Hepatocyte (in vitro differentiated cells): ENCODE results near the gene HOXB13. TPM values are rescaled to one million over a fixed set of nuclear protein-coding genes. Genes with fewer than 3 reads are reported as not detected.

ENCODE experiments used
- DNase-seq: peaks from one replicate; pipeline ENCODE4 v3.0.0-alpha.2; 2016; ENCODE audit warnings: low spot score
- H2AFZ ChIP-seq: fragments of 200-600 bp; sonication (generic); 2 replicates; pipeline ENCODE4 v1.6.0; 2016; ENCODE audit warnings: antibody characterized with exemption, mild to moderate bottlenecking
- H3K27ac ChIP-seq: fragments of 200-600 bp; sonication (generic); 2 replicates; pipeline ENCODE4 v1.5.1; 2016; ENCODE audit warnings: mild to moderate bottlenecking
- H3K27me3 ChIP-seq: fragments of 200-600 bp; sonication (generic); 2 replicates; pipeline ENCODE4 v1.6.1; 2016
- H3K36me3 ChIP-seq: fragments of 200-600 bp; sonication (generic); replicated peaks from 2 replicates; pipeline ENCODE4 v1.5.1; 2016; ENCODE audit warnings: low read depth; ENCODE audit not compliant: insufficient read depth
- H3K4me1 ChIP-seq: fragments of 200-600 bp; sonication (generic); 2 replicates; pipeline ENCODE4 v1.5.1; 2016; ENCODE audit warnings: mild to moderate bottlenecking, moderate library complexity; ENCODE audit not compliant: insufficient read depth
- H3K4me2 ChIP-seq: fragments of 200-600 bp; sonication (generic); 2 replicates; pipeline ENCODE4 v1.6.0; 2016
- H3K4me3 ChIP-seq: fragments of 200-600 bp; sonication (generic); 2 replicates; pipeline ENCODE4 v1.5.1; 2016; ENCODE audit warnings: mild to moderate bottlenecking
- H3K79me2 ChIP-seq: fragments of 200-600 bp; sonication (generic); 2 replicates; pipeline ENCODE4 v1.6.0; 2017; ENCODE audit warnings: mild to moderate bottlenecking
- H3K9me2 ChIP-seq: fragments of 200-600 bp; sonication (generic); replicated peaks from 2 replicates; pipeline ENCODE4 v1.6.0; 2017; ENCODE audit warnings: mild to moderate bottlenecking; ENCODE audit not compliant: insufficient read depth
- H3K9me3 ChIP-seq: fragments of 200-600 bp; sonication (generic); 2 replicates; pipeline ENCODE4 v1.5.1; 2016; ENCODE audit warnings: low read depth, mild to moderate bottlenecking
- H4K20me1 ChIP-seq: fragments of 200-600 bp; sonication (generic); 2 replicates; pipeline ENCODE4 v1.6.0; 2016; ENCODE audit warnings: mild to moderate bottlenecking; ENCODE audit not compliant: insufficient read depth, poor library complexity, severe bottlenecking
- EZH2 ChIP-seq: fragments of 200-600 bp; sonication (generic); IDR thresholded peaks from 2 replicates; pipeline ENCODE4 v1.6.1; 2016; ENCODE audit warnings: antibody characterized with exemption, mild to moderate bottlenecking, borderline replicate concordance
- EZH2phosphoT487 ChIP-seq: fragments of 200-600 bp; sonication (generic); IDR thresholded peaks from one replicate; pipeline ENCODE4 v1.6.1; 2018; ENCODE audit warnings: antibody characterized with exemption, mild to moderate bottlenecking, low read depth, moderate library complexity; ENCODE audit not compliant: unreplicated experiment, severe bottlenecking
- WGBS: methylation state at CpG from one replicate; pipeline ENCODE4 v1.1.6; 2016; ENCODE audit warnings: low lambda C conversion rate; ENCODE audit errors: missing lambda C conversion rate; 5-methylcytosine and 5-hydroxymethylcytosine counted together
- polyA plus RNA-seq: library from polyadenylated mRNA; unstranded; fragments of >200 nt; fragmentation: Nextera tagmentation; extraction: Ambion mirVana; gene quantifications from 2 replicates; pipeline ENCODE4 v1.2.1, GENCODE V29; 2016
- total RNA-seq: library from RNA; depleted of rRNA; stranded (reverse); fragments of >200 nt; gene quantifications from 2 replicates; pipeline ENCODE4 v1.2.3, GENCODE V29; 2014
- TF ChIP-seq, protein P1 (sequence below): fragments of 200-600 bp; sonication (generic); IDR thresholded peaks from 2 replicates; pipeline ENCODE4 v1.5.1; 2016; ENCODE audit warnings: antibody characterized with exemption, mild to moderate bottlenecking; ENCODE audit not compliant: poor library complexity

HOXB13 gene
- total and polyA plus RNA-seq, 2 experiments from 2014 or later: 0.13 to 0.28 TPM

DNA sequence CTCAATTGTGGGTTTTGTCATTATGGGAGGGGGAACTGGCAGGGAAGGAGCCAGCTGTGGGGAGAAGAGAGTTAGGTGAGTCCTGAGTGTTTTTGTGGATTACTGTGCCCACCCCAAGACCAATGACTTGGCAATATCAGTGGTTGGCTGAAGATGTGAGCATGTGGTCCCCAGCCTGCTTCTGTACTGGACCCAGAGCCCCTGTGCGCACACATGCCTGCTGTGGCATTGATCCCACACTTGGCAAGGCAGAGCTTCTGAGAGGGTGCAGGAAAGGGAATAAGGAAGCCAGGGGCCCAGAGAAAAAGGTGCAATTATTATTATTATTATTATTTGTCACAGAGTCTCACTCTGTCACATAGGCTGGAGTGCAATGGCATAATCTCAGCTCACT is 7.5 kb downstream of the HOXB13 start:
- H3K9me3 ChIP-seq: no peaks in the 10 kb centered on the region
- 80% methylated on average over 1 of the region's 1 CpG for WGBS
- no peak overlapping the region for H3K4me3 ChIP-seq
- no peak overlapping the region for H2AFZ ChIP-seq
- H3K36me3 ChIP-seq: no peaks in the 10 kb centered on the region
- H3K27me3 ChIP-seq: peaks cover 97% of the 10 kb centered on the region
- no peaks in the 10 kb centered on the region for H4K20me1 ChIP-seq
- H3K4me2 ChIP-seq: no peak overlapping the region
- no peak overlapping the region for H3K27ac ChIP-seq
- H3K9me2 ChIP-seq: no peaks in the 10 kb centered on the region
- peaks cover 14% of the 10 kb centered on the region for H3K4me1 ChIP-seq
- no peaks in the 10 kb centered on the region for H3K79me2 ChIP-seq
- no peak for DNase-seq
- no peak for TF ChIP-seq EZH2
- TF ChIP-seq, protein P1, sequence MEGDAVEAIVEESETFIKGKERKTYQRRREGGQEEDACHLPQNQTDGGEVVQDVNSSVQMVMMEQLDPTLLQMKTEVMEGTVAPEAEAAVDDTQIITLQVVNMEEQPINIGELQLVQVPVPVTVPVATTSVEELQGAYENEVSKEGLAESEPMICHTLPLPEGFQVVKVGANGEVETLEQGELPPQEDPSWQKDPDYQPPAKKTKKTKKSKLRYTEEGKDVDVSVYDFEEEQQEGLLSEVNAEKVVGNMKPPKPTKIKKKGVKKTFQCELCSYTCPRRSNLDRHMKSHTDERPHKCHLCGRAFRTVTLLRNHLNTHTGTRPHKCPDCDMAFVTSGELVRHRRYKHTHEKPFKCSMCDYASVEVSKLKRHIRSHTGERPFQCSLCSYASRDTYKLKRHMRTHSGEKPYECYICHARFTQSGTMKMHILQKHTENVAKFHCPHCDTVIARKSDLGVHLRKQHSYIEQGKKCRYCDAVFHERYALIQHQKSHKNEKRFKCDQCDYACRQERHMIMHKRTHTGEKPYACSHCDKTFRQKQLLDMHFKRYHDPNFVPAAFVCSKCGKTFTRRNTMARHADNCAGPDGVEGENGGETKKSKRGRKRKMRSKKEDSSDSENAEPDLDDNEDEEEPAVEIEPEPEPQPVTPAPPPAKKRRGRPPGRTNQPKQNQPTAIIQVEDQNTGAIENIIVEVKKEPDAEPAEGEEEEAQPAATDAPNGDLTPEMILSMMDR: no peak
- TF ChIP-seq EZH2phosphoT487: no peak

DNA sequence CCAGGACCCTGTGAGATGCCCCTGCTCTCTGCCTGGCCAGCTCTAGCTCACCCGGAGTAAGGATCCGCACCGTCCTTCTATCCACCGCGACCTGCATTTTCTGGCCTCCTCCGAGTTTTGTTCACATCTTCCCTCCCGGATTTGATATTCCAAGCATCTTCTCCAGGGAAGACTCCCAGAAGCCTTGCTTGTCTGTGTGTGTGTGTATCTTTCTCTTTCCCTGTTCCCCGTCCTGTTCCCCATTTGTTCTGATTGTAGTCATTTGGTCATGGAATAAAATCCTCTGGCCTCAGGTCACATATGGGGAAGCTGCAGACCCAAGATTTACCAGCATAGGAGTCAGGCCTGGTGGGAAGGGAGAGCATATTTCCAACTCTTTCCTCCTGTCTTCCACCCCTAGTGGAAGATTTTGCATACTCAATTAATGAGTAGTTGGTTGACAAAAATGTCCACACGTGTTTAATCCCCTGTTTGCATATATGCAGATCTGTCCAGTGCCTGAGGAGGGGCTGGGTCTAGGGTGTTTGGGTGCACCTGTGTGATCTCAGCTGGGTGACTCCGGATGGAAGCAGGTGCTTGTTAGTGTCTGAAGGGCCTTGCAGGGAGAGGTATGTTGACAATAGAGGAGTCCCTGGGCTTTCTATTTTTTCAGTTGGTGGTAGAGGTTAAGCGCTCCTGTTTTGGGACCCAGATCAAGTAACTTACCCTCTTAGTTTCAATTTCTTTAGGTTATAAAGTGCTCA is 8.1 kb downstream of the HOXB13 start:
- Histone ChIP-seq H2AFZ (no peak overlapping the region), H3K9me3 (no peaks in the 10 kb centered on the region), H3K4me2 (no peak overlapping the region), H4K20me1 (no peaks in the 10 kb centered on the region), H3K27ac (no peak overlapping the region), H3K4me1 (peaks cover 14% of the 10 kb centered on the region), H3K9me2 (no peaks in the 10 kb centered on the region), H3K4me3 (no peak overlapping the region), H3K79me2 (no peaks in the 10 kb centered on the region), H3K27me3 (peaks cover 97% of the 10 kb centered on the region), H3K36me3 (no peaks in the 10 kb centered on the region)
- TF ChIP-seq EZH2: peak; percentile 66
- TF ChIP-seq, protein P1: no peak
- WGBS: 20% methylated on average over 11 of the region's 11 CpGs
- no peak for DNase-seq

- Histone ChIP-seq H3K79me2 (no peaks in the 10 kb centered on the region), H3K9me3 (no peaks in the 10 kb centered on the region), H3K4me1 (peaks cover 11% of the 10 kb centered on the region), H3K27ac (no peak overlapping the region), H3K4me2 (peak overlapping the region; percentile 70), H3K36me3 (no peaks in the 10 kb centered on the region), H4K20me1 (no peaks in the 10 kb centered on the region), H3K27me3 (peaks cover 97% of the 10 kb centered on the region), H3K9me2 (no peaks in the 10 kb centered on the region), H3K4me3 (no peak overlapping the region), H2AFZ (peak overlapping the region; percentile 28)
- no peak for DNase-seq
- TF ChIP-seq, protein P1: no peak
- TF ChIP-seq EZH2phosphoT487: no peak
- no peak for TF ChIP-seq EZH2
- WGBS: 6% methylated on average over 37 of the region's 37 CpGs
Measured at GRCh38 chr17:48719642-48720265, 8.8 kb downstream of the HOXB13 start.
